HG02973 (cell line): Measurements from ENCODE around the gene ULK4.
"Not testable (repeated sequence)": the region's sequence is repeated elsewhere in the genome, so short reads cannot be mapped to it uniquely, and the experiment has no call there.

Experiments used
- ATAC-seq: cut with Tn5 transposase; IDR thresholded peaks from one replicate; pipeline ENCODE4 v1.9.1; 2021; ENCODE audit warnings: moderate library complexity; ENCODE audit not compliant: unreplicated experiment

ULK4 gene

GRCh38 chr3:41284934-41285333, 677.0 kb downstream of the ULK4 start:
- not testable (repeated sequence) for ATAC-seq

GRCh38 chr3:41277790-41278465, 684.0 kb downstream of the ULK4 start:
- no peak for ATAC-seq

- ATAC-seq = no peak
These were observed 685.7 kb downstream of the ULK4 start for GRCh38 chr3:41276191-41276590.

GRCh38 chr3:41274944-41275668, 686.8 kb downstream of the ULK4 start:
- ATAC-seq = no peak

GRCh38 chr3:41272667-41273066, 689.2 kb downstream of the ULK4 start:
- no peak for ATAC-seq

GRCh38 chr3:41267975-41268640, 693.8 kb downstream of the ULK4 start:
- no peak for ATAC-seq

GRCh38 chr3:41265823-41266273, 696.1 kb downstream of the ULK4 start:
- no peak for ATAC-seq

GRCh38 chr3:41265011-41265545, 696.8 kb downstream of the ULK4 start:
- no peak for ATAC-seq

- no peak for ATAC-seq
These were observed 701.8 kb downstream of the ULK4 start for GRCh38 chr3:41260063-41260450.

GRCh38 chr3:41259449-41260062, 702.3 kb downstream of the ULK4 start:
- no peak for ATAC-seq

- no peak for ATAC-seq
These were observed 703.6 kb downstream of the ULK4 start for GRCh38 chr3:41258239-41258800.

- no peak for ATAC-seq
These were observed 710.3 kb downstream of the ULK4 start for GRCh38 chr3:41251593-41251992.

GRCh38 chr3:41250825-41251224, 711.1 kb downstream of the ULK4 start:
- ATAC-seq = no peak

- ATAC-seq = no peak
These were observed 712.6 kb downstream of the ULK4 start for GRCh38 chr3:41249318-41249717.

GRCh38 chr3:41248525-41248924, 713.4 kb downstream of the ULK4 start:
- ATAC-seq = no peak

GRCh38 chr3:41247055-41248004, 714.6 kb downstream of the ULK4 start:
- no peak for ATAC-seq

GRCh38 chr3:41244620-41245336, 717.1 kb downstream of the ULK4 start:
- no peak for ATAC-seq

- ATAC-seq = no peak
These were observed 718.7 kb downstream of the ULK4 start for GRCh38 chr3:41243183-41243582.
